HepG2 (cell line): ENCODE measurements around the gene C3orf18. TPM values are rescaled to one million over a fixed set of nuclear protein-coding genes. Genes with fewer than 3 reads are reported as not detected.

Source experiments
- CHCHD3 ChIP-seq: sonication (generic); formaldehyde crosslinking; IDR thresholded peaks from 2 replicates; pipeline ENCODE4 v1.8.0; 2022; ENCODE audit warnings: mild to moderate bottlenecking, missing genetic modification reagents, moderate library complexity
- HMG20B ChIP-seq: conservative IDR thresholded peaks from 2 replicates; pipeline ENCODE4 v1.6.1; 2016; ENCODE audit warnings: missing genetic modification reagents, missing compliant biosample characterization
- SYNCRIP ChIP-seq: fragments of 200-400 bp; formaldehyde crosslinking; IDR thresholded peaks from 2 replicates; pipeline ENCODE4 v1.6.1; 2018; ENCODE audit warnings: mild to moderate bottlenecking, low read depth, low read length; ENCODE audit not compliant: insufficient read depth
- TFDP1 ChIP-seq: IDR thresholded peaks from 2 replicates; pipeline ENCODE4 v1.6.1; 2016; ENCODE audit warnings: missing compliant biosample characterization, missing genetic modification reagents, borderline replicate concordance
- ZNF589 ChIP-seq: sonication (generic); formaldehyde crosslinking; conservative IDR thresholded peaks from 2 replicates; pipeline ENCODE4 v1.8.0; 2022; ENCODE audit warnings: mild to moderate bottlenecking, moderate library complexity, missing genetic modification reagents
- ZNF749 ChIP-seq: sonication (generic); formaldehyde crosslinking; IDR thresholded peaks from 2 replicates; pipeline ENCODE4 v1.8.0; 2022; ENCODE audit warnings: mild to moderate bottlenecking, missing genetic modification reagents, moderate library complexity, borderline replicate concordance
- polyA plus RNA-seq, 8 experiments: library from polyadenylated mRNA; depleted of rRNA in 3 of 8; stranded (reverse) in 7 of 8; unstranded in 1 of 8; fragments of >200 nt; fragmentation: Illumina TruSeq in 4 of 8; extraction: Trizol in 4 of 8; gene quantifications; 2 replicates each; pipeline versions ENCODE4 v1.2.1 to v1.2.3, GENCODE V29; 2011 to 2016; ENCODE audit warnings: low read depth in 4 of 8, missing spikeins in 1 of 8, mixed read lengths in 1 of 8; ENCODE audit not compliant: insufficient read depth in 1 of 8
- total RNA-seq, 5 experiments: library from RNA; depleted of rRNA; stranded (reverse); fragments of >200 nt; fragmentation: Illumina TruSeq; extraction: Trizol; gene quantifications; 2 replicates each; pipeline ENCODE4 v1.2.3, GENCODE V29; 2016; ENCODE audit warnings: low read depth in 1 of 5
- TF ChIP-seq, protein P1 (sequence below): sonication (generic); formaldehyde crosslinking; IDR thresholded peaks from 2 replicates; pipeline ENCODE4 v1.5.0; 2020; ENCODE audit warnings: missing genetic modification reagents

Gene C3orf18
- total and polyA plus RNA-seq, 2 of the 13 experiments (the other 11 are each of a cell fraction or from before 2014, with no cell fraction given) = 1.6 to 4.8 TPM

DNA sequence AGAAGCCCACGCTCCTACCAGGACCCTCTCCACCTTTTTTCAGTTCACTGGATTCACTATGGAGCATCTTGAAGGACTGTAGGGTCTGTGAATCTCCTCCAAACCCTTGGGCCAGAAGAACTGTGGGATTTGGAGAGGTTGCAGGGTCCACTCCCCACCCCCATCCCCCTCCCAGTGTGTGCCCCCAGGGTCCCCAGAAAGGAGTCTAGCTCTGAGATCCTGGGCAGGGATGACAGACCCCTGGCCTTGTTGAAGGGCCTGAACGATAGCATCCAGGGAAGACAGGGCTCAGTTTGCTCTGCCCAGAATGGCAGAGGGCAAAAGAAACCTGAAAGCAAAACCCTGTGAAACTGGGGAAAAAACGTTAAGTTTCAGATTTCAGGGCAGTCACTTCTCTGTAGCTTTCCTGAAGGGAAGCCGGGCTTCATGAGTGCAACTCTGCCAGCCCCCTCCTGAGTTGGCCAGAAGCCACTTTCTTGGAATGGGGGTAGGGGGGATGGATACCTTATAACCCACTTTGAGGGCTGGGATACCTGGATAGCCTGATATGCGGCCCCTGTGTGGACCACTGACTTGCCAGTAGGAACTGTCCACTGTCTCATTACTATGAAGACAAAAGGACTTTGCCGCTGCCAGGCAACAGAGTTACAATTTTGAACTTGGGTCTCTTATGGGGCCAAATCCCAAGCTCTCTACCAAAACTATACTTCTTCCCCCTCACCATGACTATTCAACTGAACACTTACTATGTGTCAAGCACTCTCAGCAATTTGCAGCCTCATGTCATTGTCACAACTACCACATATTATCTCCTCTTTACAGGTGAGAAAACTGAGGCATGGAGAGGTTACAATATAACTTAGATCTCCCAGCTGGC is 45.7 kb upstream of the C3orf18 start (continued):
- TF ChIP-seq ZNF589 (CRISPR knock-in tag) = no peak
- TF ChIP-seq TFDP1 (CRISPR knock-in tag) = no peak
- TF ChIP-seq, protein P1, sequence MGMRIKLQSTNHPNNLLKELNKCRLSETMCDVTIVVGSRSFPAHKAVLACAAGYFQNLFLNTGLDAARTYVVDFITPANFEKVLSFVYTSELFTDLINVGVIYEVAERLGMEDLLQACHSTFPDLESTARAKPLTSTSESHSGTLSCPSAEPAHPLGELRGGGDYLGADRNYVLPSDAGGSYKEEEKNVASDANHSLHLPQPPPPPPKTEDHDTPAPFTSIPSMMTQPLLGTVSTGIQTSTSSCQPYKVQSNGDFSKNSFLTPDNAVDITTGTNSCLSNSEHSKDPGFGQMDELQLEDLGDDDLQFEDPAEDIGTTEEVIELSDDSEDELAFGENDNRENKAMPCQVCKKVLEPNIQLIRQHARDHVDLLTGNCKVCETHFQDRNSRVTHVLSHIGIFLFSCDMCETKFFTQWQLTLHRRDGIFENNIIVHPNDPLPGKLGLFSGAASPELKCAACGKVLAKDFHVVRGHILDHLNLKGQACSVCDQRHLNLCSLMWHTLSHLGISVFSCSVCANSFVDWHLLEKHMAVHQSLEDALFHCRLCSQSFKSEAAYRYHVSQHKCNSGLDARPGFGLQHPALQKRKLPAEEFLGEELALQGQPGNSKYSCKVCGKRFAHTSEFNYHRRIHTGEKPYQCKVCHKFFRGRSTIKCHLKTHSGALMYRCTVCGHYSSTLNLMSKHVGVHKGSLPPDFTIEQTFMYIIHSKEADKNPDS = no peak
- TF ChIP-seq ZNF749 (CRISPR knock-in tag) = no peak
- TF ChIP-seq CHCHD3 (CRISPR knock-in tag) = no peak
- no peak for TF ChIP-seq SYNCRIP
- no peak for TF ChIP-seq HMG20B
